GM19239 (cell line): Measurements from ENCODE around the gene UTF1.

ENCODE experiments used
- DNase-seq: peaks from one replicate; pipeline ENCODE4 v3.0.0; 2011; ENCODE audit warnings: low spot score; ENCODE audit not compliant: insufficient read length
- FAIRE-seq: peaks from 2 replicates; lab custom pipeline; 2011; peaks lifted over from hg19 to GRCh38; lab: Jason Lieb, UNC

The UTF1 gene

DNA sequence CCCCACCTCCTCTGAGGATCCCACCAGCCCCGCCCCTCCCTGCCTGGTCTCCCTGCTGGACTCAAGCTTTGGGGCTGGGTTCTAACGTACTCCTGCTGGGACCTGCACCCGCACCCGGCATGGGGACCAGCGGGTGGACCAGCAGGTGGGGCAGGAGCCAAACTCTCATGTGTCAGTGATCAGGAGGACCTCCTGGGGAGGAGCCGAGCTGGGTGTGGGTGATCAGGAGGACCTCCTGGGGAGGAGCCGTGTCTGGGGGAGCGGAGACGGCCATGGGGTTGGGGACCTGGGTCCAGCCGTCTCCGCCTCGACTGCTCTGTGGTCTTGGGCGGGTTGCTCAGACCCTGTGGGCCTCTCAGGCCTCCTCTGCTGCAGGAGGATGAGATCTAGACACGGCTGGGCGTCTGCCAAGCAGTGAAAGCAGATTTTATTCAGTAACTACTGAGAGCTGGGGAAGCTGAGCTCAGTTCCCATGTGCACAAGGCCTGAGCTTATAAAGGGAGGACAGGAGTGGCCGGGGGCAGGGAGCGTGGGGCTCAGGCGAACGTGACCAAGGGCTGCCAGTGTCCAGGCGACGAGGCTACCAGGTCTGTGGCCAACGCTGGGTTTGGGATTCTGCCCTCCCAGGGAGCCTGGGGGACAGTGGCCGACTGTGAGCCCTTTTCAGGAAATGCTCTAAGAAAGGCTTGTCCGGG lies 33.6 kb upstream of the UTF1 start:
- FAIRE-seq = no peak

DNA sequence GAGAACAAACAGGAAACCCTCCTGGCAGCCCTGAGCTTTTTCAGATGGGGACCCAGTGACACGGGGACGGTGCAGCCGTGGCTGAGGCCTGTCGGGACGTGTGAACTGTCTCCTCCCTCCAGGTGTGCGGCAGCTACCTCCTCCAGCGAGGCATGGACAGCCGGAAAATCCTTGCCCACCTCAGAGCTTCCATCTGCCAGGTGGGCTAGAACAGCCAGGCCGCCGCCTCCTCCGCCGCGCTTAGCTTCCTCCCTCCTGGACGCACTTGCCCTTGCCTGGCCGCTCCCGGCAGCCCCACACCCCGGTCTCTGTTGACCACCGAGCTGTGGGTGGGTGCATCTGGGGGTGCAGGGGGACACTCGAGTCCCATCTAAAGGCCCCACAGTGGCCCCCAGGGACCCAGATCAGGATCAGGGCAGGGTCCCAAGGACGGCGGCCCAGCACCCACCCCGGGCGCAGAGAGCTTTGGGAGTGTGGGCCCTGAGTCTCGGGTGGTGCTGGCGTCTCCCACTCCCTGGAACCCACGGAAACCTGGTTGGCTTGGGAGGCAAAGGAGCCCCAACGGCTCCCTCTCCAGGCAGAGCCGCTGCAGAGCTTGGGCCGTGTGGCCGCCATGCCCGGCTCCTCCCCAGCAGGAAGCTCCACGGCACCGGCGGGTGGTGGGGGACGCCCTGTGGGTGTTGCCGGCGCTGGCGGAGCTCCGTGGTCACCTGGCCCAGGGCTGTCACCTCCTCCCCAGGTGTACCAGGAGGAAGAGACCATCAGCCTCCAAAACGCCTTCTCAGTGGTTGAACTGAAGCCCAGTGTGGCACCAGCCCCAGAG lies 32.9 kb upstream of the UTF1 start:
- no peak for FAIRE-seq
- no peak for DNase-seq

More for the DNA sequence above, 33.6 kb upstream of the UTF1 start:
- DNase-seq = no peak

DNA sequence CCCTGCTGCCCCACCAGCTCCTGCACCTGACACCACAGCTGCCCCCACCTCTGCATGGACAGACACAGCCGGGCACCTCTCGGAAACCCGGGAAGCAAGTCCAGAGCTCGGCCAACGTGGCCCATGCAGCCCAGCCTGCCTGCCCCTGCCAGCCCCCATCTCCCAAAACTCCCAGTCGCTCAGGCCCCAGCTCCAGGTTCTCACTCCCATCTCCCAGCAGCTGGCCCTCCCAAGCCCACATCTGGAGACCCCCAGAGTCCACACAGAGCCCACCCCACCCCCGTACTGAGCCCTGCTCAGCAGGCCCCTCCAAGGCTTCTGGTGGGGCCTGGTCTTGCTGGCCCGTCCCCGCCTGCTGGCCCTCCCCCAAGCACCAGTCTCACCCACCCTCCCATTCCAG lies 32.2 kb upstream of the UTF1 start:
- FAIRE-seq (no peak), DNase-seq (no peak)

DNA sequence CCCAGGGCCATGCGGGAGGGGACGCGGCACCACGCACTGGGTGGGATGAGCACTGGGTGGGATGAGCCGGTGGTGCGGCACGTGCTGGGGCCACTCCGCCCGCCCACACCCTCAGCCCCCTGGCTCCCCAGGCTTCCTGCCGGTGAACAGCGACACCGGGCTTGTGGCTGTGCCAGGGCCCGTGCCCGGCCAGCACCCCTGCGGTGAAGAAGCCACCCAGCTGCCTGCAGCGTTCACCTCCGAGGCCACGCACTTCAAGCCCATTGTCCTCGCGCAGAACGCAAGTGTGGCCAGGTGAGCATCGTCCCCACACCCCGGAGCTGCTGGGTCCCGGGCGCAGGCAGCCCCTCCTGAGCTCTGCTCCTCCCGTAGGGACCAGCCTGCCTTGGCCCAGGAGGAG lies 31.8 kb upstream of the UTF1 start:
- FAIRE-seq (no peak), DNase-seq (no peak)

DNA sequence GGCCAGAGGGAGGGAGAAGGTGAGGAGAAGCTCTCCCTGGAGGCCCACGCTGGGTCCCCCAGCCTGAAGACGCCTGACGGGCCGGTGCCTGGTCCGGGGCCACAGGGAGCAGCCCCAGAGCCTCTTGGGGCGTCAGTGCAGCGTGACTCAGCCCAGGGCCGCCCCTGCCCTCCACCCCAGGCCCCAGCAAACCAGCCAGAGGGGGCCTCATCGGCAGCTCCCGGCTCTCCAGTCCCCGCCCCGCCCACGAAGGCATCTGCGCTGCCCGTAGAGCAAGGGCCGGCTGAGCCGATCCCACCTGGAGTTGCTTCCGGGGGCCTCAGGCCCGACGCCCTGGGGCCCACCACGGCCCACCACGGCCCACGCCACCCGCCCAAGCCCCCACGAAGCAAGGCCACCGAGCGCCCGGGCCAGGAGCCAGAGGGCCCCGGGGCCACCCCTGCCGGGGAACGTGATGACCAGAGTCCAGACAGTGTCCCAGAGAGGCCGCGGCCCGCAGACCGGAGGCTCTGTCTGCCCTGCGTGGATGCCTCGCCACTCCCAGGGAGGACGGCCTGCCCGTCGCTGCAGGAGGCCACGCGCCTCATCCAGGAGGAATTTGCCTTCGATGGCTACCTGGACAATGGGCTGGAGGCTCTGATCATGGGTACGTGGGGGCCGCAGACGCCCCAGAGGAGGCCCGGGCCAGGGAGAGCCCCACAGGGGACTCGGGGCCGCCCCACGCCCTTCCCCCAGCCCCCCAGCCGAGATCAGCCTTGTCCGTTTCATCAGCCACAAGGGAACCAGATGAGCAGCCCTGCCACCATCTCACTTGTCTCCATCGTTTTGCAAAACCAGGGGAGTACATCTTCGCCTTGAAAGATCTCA lies 31.2 kb upstream of the UTF1 start:
- FAIRE-seq = no peak
- DNase-seq = no peak

DNA sequence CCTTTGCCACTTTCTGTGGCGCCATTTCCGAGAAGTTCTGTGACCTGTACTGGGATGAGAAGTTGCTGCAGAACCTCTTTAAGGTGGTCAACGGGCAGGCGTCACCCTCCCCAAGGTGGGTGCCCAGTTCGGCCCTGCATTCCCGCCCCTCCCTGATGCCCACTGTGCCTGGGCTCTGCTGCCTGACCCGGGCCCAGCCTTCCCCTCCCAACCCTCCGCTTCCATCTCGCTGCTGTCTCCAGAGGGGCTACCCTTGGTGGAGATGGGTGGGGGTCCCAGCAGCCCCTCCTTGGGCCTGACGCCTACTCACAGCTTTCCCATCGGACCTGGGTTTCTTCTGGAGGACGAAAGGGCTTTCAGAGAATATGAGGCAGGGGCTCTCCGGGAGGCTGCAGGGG lies 30.5 kb upstream of the UTF1 start:
- FAIRE-seq (no peak), DNase-seq (no peak)

DNA sequence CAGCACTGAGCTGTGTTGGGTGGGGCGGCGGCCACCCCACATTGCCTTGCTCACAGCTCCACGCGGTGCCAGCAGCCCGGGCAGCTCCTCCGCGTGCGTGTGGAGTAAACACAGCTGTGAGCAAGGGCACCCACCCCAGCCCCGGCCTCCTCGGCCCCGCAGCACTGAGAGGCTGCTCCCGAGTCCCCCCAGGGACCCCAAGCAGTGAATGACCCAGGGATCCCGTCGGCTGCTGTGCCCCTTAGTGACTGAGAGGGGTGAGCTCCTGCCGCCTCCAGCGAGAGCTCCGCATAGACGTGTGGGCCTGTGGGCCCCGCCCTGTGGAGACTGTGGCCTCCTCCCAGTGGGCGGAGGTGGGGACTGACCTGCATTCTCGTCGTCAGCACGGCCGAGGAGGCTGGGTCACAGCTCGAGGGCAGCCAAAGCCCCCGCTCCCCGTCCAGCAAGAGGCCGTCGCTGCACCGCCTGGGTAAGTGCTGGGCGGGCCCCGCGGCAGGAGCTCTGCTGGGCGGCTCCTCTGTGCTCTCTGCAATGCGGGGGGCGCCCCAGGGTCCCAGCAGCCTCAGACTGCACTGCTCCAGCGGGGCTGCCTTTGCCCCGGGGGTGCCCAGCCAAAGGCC lies 29.9 kb upstream of the UTF1 start:
- DNase-seq (no peak), FAIRE-seq (no peak)

DNA sequence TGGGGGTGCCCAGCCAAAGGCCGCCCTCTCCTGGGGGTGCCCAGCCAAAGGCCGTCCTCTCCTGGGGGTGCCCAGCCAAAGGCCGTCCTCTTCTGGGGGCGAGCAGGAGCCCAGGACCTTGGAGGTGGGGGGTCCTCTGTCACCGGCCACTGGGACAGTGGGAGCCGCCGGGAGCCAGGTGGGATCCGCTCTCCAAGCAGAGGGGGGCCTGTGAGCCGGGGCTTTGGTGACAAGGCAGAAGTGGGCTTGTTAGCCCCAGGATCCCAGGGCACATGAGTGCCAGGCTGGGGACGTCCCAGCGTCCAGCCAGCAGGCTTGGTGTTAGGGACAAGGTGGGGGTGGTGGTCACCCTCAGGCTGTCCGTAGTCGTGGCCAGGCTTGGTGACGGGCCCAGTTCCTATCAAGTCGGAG lies 29.4 kb upstream of the UTF1 start:
- FAIRE-seq (no peak), DNase-seq (no peak)

DNA sequence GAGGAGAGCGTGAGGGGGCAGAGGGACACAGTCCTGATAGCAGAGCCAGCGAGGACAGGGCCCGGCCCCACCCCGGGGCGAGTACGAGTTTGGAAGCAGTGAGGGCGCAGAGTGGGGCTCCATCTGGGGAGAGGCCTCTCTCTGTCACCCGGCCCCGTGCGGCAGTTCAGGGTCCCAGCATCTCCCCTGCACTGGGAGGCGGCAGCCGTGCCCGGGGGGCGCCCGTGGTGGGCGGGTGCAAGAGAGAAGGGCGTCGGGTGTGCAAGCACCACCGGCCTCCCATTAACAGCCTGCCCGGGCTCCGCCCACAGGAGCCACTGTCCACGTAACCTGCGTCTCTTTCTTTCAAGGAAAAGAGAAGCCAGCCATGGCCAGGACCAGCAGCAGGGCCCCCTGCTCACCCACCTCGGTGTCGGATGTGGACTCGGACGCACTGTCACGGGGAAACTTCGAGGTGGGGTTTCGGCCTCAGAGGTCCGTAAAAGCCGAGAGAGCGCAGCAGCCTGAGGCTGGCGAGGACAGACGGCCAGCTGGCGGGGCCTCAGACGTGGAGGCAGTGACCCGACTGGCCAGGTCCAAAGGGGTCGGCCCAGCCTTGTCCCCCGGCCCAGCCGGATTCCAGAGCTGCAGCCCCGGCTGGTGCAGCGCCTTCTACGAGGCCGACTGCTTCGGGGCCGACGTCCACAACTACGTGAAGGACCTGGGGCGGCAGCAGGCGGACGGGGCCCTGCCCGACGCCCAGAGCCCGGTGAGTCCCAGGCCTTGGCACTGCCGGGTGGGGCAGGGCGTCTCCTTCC lies 28.7 kb upstream of the UTF1 start:
- FAIRE-seq (no peak), DNase-seq (no peak)

DNA sequence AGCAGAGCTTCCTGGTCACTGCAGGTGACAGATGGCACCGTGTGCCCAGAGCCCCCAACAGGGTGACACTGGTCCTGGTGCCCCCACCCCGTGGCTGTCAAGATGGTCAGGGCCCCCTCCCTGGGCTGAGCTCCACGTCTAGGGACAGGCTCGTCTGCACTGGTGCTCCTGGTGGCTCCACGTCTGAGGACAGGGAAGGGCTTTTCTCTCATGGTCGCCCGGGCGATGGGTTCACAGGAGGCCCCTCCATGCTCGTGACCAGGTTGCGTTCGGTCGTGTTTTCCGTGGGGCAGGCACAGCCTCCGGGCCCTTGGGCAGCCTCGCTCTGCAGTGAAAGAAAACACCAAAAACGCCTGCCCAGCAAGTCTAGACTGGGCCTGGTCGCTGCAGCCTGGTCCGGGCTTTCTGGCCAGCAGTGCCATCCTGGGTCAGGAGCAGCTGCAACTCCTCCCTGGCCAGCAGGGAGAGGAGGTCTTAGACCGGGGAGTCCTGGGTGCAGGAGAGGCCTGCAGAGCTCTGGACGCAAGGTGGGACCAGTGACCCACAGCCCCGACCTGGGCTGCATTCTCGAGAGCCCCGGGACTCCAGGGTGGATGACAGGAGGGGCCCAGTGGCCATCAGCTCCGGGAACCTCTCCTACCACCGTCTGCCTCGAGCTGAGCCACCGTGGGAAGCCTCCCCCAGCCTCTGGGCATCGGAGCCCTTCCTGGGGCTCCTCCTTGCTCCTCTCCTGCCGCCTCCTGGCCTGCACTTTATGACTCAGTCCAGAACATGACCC lies 27.9 kb upstream of the UTF1 start:
- FAIRE-seq = no peak

DNA sequence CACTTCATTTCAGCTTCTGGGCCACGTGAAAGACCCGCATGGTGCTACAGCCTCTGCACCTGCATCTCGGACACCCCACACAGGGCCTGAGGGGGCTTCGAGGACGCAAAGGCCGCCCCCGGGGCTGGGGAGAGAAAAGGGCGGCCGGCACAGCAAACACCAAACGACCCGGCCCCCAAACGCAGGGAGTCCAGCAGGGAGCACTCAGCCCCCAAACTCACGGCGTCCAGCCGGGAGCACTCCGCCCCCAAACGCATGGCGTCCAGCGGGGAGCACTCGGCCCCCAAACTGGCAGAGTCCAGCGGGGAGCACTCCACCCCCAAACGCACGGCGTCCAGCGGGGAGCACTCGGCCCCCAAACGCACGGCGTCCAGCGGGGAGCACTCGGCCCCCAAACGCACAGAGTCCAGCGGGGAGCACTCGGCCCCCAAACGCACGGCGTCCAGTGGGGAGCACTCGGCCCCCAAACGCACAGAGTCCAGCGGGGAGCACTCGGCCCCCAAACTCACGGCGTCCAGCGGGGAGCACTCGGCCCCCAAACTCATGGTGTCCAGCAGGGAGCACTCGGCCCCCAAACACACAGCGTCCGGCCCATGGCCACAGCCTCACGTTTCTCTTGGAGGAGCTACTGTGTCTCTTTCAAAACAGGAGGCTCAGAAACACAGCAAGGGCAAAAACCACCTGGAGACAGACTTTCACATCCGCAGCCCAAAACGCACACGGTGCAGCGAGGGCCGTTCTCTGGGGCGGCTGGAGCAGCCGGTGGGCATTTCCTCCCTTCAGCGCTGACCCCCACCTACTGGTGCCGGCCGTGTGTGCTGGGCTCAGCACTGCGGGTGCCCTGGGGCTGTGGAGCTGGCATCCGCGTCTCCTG lies 27.0 kb upstream of the UTF1 start:
- DNase-seq = no peak
- no peak for FAIRE-seq

More for the DNA sequence above, 27.9 kb upstream of the UTF1 start:
- no peak for DNase-seq

DNA sequence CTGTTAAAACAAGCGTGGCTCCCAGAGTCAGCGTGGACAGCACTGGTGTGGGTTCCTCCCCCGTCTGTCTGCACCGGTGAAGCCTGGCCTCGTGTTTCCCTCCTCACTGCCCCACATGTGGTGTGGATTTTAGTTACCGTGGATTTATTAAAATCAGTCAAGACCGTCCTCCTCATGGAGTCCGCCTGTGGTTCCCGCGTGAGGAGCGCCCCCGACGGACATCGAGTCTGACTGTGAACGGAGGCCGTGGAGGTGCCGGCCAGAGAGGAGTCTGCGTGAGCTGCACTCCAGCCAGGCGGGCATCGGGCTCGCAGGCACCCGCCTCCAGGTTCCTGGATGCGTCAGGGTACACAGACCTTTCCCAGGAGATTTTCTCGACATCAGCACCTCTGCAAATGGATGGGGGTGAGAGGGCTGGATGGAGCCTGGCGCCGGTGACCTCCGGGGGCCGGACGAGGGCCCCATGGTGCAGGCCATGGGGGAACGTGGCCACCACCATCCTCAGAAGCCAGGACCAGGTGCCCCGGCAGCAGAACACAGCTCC lies 26.3 kb upstream of the UTF1 start:
- no peak for FAIRE-seq
- no peak for DNase-seq

DNA sequence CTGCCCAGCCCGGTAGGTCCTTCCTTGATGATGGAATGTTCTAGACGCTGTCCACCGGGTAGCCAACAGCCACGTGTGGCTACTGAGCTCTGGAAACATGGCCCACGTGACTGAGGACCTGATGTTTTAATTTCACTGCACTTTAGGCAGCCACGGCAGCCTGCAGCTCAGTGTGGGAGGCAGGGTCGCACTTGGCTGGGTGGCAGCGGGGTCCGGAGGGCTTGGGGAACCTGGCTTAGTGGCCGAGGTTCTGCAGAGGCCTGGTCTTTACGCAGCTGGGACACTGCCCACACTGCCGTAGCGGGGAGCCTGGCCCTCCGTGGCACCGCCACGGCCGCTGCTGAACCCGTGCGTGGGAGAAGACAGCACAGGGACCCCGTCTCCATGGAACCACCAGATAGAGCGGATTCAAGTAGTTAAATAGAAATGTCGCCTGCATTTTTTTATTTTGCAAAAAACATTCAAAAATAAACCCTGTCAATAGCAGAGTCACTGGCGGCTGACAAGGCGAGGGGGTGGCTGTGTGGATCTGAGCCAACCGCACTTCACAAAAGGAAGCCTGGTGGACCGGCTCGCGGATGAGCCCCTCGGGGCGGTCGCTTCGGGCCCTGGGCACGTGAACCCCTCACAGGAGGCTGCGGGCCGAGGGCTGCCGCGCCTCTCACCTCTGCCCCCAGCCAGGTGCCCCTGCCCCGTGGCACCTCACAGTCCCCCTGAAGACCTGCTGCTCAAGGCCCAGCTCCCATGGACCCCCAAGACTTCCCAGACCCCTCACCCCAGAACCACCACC lies 25.6 kb upstream of the UTF1 start:
- FAIRE-seq = no peak
- DNase-seq = no peak

DNA sequence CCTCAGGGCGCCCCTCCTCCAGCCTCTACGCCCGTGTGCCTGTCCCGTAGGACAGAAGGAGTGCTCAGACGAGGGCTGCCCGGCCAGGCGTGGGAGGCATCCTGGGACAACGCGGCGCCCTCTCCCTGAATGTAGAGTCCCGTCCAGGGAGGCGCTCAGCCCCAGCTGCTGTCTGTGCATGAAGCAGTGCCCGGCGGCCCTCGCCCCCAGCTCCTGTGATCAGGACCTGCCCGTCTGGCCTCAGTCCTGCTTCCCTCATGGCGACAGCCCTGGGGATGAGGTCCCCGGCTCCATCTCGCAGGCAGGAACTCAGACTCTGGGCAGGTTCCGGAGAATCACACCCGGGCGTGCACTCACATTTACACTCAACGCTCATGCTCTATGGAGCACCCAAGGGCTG lies 24.9 kb upstream of the UTF1 start:
- no peak for FAIRE-seq
- DNase-seq = no peak

DNA sequence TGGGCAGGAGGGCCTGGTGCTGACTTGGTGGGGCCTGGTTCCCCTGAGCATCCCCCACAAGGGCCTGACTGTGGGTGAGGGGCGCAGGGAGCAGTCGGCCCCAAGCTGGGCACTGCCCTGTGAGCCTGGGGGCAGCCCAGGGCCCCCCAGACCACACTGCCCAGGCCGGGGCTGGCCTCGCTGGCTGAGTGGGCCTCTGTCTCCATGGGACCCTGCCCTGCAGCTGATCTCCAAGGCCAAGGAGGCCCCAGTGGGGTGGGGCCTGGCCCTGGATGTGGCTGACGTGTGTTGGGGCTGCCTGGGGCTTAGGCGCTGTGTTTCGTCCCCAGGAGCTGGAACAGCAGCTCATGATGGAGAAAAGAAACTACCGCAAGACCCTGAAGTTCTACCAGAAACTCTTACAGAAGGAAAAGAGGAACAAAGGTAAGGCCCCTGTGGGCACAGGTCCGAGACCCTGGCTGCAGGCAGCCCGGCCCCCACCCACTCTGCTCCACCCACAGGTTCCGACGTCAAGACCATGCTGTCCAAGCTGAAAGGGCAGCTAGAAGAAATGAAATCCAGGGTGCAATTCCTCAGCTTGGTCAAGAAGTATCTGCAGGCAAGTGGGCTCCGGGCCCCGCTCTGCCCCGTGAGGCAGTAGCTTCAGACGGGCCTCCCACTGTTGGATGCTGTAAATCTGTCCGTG lies 23.5 kb upstream of the UTF1 start:
- DNase-seq (no peak), FAIRE-seq (no peak)

DNA sequence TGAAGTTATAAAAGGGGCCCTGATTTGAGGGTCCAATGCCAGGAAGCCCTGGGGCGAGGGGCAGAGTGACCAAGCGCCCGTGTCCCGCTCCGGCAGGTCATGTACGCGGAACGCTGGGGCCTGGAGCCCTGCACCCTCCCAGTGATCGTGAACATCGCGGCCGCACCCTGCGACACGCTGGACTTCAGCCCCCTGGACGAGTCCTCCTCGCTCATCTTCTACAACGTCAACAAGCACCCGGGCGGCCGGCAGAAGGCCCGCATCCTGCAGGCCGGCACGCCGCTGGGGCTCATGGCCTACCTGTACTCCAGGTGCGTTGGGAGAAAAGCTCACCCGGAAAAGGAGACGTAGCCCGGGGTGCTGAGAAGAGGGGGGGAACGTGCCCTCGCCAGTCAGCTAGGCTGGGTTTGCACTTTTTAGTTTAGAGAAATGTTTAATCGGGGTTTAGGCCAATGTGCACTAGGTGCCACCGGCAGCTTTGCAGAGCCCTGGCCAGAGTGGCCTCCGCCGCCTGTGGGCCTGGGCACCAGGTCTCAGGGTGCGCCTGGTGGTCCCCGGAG lies 22.9 kb upstream of the UTF1 start:
- FAIRE-seq (no peak), DNase-seq (no peak)
